GM21786 (cell line): ENCODE measurements around the gene KIAA0513.

Experiments used
- ATAC-seq: cut with Tn5 transposase; IDR thresholded peaks from one replicate; pipeline ENCODE4 v1.9.1; 2021; ENCODE audit not compliant: unreplicated experiment

The KIAA0513 gene

GRCh38 chr16:85004587-85005205 lies 22.9 kb upstream of the KIAA0513 start:
- ATAC-seq = no peak

DNA sequence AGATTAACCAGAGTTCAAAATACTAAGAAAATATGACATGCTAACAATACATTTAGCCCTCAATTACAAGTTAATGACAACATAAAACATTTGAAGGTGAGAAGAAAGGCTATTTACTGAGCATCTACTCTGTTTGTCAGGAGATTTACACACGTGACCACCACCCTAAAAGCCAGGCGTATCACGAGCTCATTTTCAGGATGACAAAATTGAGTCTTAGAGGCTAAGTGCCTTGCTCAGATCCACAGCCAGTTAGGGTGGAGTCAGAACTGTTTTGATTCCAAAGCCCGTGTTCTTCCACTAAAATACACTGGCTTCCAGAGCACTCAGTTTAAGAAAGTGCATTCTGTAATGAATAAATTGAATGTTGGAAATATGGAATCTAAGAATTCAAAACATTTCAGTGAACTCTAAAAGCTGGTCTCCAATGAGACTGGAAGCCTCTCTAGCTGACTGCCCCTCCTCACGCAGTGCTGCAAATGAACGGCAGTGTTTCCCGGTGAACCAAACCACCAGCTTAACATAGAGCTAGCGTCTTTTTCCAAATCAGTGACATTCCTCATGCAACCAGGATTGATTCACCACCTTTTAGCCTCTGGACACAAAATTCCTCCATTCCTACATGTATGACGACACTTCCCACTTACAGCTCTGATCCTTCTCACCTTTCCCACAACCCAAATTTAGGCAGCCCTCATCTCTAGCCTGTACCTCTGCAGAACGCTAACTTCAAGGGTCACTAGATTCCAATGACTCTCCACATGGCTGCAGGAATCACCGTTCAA lies 22.1 kb upstream of the KIAA0513 start:
- ATAC-seq = no peak

DNA sequence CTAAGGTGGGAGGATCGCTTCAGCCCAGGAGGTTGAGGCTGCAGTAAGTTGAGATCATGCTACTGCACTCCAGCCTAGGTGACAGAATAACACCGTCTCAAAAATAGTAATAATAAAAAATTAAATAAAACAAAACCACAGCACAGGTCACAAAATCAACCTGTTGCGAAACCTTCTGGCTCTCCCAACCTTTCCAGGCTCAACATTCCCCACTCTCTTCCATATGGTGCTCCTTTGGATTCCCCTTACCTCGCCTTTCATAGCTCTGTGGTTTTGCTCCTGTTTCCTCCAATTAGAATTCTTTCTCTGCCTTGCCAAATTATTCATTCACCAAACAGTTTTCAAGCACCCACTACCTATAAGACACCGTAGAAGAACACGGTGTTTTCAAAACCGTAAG lies 21.0 kb upstream of the KIAA0513 start:
- no peak for ATAC-seq

GRCh38 chr16:85007496-85008214 lies 19.9 kb upstream of the KIAA0513 start:
- ATAC-seq = no peak

GRCh38 chr16:85008271-85008670 lies 19.3 kb upstream of the KIAA0513 start:
- ATAC-seq = no peak

GRCh38 chr16:85010446-85010930 lies 17.1 kb upstream of the KIAA0513 start:
- ATAC-seq = no peak

DNA sequence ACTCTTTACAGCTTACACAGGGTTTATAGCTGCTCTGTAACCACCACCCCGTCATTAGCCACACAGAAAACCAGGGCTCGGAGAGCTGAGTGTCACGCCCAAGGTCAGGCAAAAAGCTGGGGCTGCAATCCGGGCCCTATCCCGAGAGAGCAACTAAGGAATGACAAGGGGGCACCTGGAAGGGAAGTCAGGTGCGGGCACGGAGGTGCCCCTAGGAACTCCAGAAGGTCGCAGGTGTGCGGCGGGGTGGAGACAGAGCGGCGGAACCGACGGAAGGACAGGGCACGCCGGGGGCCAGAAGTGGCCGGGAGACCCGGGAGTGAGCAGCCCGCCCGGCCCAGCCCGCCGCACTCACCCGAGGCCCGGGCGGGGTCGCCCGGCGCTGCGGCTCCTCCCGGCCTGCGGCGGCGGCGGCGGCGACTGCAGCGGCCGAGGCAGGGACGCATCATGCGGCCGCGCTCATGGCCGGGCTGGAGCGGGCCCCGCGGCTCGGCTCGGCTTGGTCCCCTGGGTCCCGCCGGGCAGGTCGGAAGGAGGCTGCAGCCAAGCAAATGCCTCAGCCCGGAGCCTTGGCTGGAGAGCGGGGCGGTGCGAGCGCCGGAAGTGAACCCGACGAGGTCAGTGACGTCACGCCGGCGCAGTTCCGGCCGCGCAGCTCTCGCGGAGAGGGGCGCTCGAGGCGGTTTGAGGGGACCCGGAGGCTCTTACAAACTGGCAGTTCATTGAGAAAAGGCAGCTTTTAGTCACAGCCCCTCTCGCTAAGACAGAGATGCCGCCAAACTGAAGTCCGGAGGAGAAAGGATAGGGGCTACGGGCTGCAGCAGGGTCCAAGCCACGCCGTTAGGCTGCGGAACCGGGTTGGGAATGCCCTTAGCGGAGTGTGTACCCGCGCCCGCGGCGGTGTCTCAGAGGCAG lies 16.4 kb upstream of the KIAA0513 start, which contains the start of gene ZDHHC7:
Gene ZDHHC7, minus strand, starts transcription at position 605 of the 915 bp plus-strand sequence. CDS start 20,917 bp downstream, outside the sequence.
- ATAC-seq = peak; percentile 90

DNA sequence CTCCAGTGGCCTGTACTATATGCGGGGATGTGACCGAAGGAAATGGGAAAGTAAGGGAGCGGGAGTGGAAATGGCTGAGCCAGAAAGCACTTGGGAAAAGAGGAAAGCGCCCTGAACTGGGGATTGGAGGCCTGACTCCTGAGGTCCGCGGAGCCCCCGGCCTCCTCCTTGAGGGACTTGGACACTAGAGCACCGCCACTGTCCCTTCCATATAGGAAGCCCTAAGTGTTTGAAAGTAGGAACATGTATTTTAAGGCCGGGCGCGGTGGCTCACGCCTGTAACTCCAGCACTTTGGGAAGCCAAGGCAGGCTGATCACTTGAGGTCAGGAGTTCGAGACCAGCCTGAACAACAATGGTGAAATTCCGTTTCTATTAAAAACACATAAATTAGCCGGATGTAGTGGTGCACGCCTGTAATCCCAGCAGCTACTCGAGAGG lies 15.7 kb upstream of the KIAA0513 start:
- ATAC-seq = no peak

- ATAC-seq = no peak
Measured at GRCh38 chr16:85014311-85014710, 13.3 kb upstream of the KIAA0513 start.

DNA sequence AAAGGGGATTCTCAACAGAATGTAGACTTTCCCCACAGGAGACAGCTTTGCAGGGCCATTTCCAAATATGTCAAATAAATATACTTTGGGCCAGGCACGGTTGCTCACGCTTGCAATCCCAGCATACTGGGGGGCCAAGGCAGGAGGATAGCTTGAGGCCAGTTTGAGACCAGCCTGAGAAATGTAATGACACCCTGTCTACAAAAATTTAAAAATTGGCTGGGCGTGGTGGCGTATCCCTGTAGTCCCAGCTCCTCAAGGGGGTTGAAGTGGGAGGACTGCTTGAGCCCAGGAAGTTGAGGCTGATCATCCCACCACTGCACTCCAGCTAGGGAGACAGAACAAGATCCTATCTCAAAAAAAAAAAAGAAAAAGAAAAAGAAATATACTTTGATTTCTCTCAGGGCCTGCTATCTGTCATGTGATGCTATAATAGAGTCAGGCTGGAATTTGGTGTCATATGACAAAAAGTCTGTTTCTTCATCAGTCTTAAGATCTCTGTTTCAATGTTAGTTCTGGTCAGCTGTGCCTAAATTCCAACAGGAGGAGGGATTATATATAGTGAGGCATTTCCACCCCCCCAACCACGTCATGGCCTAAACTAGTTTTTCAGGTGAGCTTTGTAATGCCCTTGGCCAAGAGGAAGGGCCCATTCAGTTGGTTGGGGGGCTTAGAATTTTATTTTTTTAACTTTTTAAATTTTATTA lies 12.0 kb upstream of the KIAA0513 start:
- ATAC-seq = no peak

DNA sequence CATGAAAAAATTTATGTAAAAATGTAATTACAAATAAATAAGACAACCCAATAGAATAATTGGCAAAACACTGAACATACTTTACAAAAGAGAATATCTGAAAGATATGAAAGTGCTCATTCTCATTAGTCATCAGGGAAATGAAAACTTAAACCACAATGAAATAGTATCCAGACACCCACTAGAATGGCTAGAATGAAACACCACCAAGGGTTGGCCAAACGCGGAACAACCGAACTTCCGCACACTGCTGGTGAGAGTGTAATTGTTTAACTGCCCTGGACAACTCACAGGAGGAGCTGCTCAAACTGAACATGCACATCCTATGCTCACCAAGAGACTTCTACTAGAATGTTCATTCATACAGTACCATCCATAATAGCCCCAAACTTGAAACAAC lies 10.4 kb upstream of the KIAA0513 start:
- peak; percentile 69 for ATAC-seq

- no peak for ATAC-seq
Measured at GRCh38 chr16:85017633-85018032, 10.0 kb upstream of the KIAA0513 start.

DNA sequence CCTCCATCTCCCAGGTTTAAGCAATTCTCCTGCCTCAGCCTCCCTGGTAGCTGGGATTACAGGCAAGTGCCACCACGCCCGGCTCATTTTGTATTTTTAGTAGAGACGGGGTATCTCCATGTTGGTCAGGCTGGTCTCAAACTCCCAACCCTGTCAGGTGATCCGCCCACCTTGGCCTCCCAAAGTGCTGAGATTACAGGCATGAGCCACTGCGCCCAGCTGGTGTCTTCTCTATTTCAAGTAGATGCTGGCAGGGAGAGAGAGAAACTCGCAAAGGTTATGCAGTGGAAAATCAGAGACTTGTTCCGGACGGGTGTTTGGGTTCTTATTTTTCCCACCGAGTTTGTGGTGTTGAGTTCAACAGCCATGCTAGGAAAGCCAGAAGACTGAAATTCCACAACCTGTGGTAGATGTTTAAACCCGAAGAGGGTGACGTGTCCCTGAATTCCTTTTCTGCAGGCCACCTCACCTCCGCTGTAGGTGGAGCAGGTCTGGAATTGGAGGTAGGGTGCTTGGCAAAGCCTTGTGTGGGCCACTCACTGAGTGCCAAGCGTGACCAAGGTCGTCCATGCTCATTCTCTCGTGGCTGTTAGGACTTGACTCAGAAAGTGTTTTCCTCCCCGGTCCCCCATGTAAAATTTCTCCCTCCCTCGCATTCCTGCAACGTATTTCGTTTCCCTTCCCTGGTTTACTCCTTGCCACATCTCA lies 8.9 kb upstream of the KIAA0513 start:
- no peak for ATAC-seq

DNA sequence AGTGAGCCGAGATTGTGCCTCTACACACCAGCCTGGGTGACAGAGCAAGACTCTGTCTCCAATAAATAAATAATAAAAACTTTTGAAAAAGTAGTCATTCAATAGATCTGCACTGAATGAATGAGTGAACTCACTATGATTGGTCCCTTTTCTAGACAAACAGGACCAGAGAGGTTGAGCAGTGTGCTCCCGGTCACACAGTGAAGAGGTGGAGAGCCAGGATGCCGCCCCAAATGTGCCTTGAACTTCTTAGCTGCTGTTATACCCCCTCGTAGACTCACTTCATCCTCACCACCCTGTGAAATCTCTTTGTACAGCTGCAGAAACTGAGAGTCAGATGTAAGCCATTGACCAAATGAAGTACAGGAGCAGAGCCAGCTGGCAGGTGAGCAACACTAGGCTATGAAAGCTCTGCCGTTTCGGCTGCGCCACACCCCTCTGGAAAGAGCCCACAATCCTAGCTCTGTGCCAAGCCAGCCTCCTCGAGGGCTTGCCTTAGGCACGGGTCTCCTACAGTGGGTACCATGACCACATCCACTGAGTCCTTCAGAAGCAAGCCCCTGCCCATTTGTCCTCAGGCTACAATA lies 7.8 kb upstream of the KIAA0513 start:
- no peak for ATAC-seq

GRCh38 chr16:85025781-85026653 lies 1.6 kb upstream of the KIAA0513 start:
- no peak for ATAC-seq

- no peak for ATAC-seq
Measured at GRCh38 chr16:85026703-85027102, 892 bp upstream of the KIAA0513 start.

DNA sequence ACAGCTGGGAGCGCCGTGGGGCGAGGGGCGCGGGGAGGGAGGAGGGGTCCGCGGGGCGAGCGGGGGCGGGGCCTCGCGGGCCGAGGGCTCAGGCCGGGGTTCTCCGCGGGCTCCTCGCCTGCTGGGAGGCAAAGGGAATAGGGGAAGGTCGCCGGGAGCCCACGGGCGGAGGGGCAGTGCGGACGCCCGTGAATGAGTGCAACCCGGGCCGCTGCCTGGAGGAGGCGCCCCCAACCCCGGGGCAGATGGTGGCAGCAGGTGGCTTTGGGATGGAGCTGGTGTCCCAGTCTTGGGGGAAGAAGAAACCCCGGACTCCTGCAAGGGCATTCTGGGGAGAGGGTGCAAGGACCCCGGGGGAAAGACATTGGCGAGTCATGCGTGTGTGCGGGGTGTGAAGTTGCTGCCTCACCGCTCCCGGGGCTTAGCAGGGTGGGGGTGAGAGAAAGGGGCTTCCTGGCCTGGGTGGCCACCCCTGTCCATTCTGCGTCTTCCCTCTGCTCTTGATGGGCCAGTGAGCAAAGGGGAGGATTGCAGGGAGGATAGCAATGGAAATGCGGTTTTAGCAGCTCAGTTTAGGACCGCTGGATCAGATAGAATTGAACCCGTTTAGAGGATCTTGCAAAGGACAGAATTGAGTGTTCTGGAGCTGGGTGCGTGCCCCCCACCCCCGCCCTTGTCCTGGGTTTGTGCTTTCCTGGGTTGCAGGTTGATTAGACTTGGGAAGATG lies 526 bp downstream of the KIAA0513 start:
- peak; percentile 10 for ATAC-seq
